Thoracic aorta (tissue), 2 donors: Measurements from ENCODE around the gene FIBCD1. TPM values are rescaled to one million over a fixed set of nuclear protein-coding genes. Genes with fewer than 3 reads are reported as not detected.

Source experiments
- ATAC-seq: fragments of 150-250 bp; one replicate; pipeline ENCODE4 v1.8.0; 2017; ENCODE audit warnings: low read depth; ENCODE audit not compliant: insufficient number of reproducible peaks, low FRiP score
- DNase-seq: peaks from one replicate; pipeline ENCODE4 v3.0.0-alpha.2; 2020; ENCODE audit warnings: low spot score
- H3K27ac ChIP-seq, 2 donors: fragments of 200-600 bp; sonication (generic); 1 replicate in 1 of 2; 2 replicates in 1 of 2; pipeline ENCODE4 v1.5.1; 2016; ENCODE audit warnings: mild to moderate bottlenecking in 2 of 2, moderate library complexity in 2 of 2
- H3K27me3 ChIP-seq: fragments of 200-600 bp; sonication (generic); replicated peaks from 2 replicates; pipeline ENCODE4 v1.6.0; 2016; ENCODE audit warnings: mild to moderate bottlenecking; ENCODE audit not compliant: insufficient read depth
- H3K36me3 ChIP-seq: fragments of 200-600 bp; sonication (generic); one replicate; pipeline ENCODE4 v1.5.1; 2016
- H3K4me1 ChIP-seq, 2 donors: fragments of 200-600 bp; sonication (generic); 1 replicate in 1 of 2; 2 replicates in 1 of 2; pipeline versions ENCODE4 v1.5.1 to v1.6.0; 2016; ENCODE audit warnings: low read depth in 2 of 2, mild to moderate bottlenecking in 1 of 2; ENCODE audit not compliant: control insufficient read depth in 1 of 2
- H3K4me3 ChIP-seq: fragments of 200-600 bp; sonication (generic); 2 replicates; pipeline ENCODE4 v1.5.1; 2016; ENCODE audit warnings: mild to moderate bottlenecking
- H3K9me3 ChIP-seq: fragments of 200-600 bp; sonication (generic); 2 replicates; pipeline ENCODE4 v1.5.1; 2016
- CTCF ChIP-seq: fragments of 200-600 bp; sonication (generic); IDR thresholded peaks from one replicate; pipeline ENCODE4 v1.5.1; 2019; ENCODE audit warnings: antibody characterized with exemption
- total RNA-seq, 2 donors: library from RNA; depleted of rRNA; stranded (reverse); fragments of >200 nt; gene quantifications; one replicate each; pipeline versions ENCODE4 v1.1.0 to v1.2.3, GENCODE V29; 2016

Gene FIBCD1
- total RNA-seq, 2 donors from 2014 or later: not detected

DNA sequence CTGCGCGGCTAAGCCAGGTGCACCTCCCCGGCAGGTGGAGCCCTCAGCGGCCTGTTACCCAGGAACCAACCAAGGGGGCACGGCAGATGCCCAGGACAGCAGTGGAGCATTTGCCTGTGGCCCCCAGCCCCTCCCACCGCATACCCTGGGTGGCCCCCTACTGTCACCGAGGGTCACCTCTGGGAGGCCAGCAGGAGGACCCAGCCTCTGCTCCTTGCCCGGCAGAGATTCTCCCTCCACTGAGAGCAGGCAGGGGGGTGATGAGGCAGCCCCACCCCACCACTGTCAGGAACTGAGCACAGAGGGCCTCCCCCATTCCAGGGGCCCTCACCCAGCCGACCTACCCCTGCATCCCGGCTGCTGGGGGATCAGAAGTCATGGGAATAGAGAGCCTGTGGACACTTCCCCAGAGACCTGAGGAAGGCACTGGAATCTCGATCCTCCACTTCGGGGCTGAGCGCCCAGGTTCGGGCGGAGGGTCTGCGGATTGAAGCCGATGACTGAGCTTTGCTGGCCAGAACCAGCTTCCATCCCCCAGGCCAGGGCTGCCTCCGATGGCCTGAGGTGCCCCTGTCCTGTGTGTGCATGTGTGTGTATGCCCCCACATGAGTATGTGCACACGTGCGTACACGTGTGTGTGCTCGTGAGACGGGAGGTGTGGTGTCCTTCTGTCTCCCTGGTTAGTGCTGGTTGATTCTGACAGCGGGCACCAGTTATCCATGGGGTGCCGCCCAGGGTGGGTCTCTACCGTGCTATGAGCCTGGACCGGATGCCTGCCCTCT is 42.6 kb downstream of the FIBCD1 start, which contains the start of gene QRFP:
QRFP (minus strand) TSS at position 580 of the 782 bp plus-strand sequence. CDS start 2,974 bp downstream, outside the sequence.
- Histone ChIP-seq H3K9me3 (no peaks in the 10 kb centered on the region), H3K4me1 (peaks cover 3 to 18% of the 10 kb centered on the region in 2 donors), H3K4me3 (no peak within 1 kb of the TSS), H3K27me3 (no peaks in the 10 kb centered on the region), H3K36me3 (peaks cover 9% of the 10 kb centered on the region), H3K27ac (no peak within 1 kb of the TSS)
- ATAC-seq: no peak
- no peak for TF ChIP-seq CTCF
- no peak for DNase-seq

DNA sequence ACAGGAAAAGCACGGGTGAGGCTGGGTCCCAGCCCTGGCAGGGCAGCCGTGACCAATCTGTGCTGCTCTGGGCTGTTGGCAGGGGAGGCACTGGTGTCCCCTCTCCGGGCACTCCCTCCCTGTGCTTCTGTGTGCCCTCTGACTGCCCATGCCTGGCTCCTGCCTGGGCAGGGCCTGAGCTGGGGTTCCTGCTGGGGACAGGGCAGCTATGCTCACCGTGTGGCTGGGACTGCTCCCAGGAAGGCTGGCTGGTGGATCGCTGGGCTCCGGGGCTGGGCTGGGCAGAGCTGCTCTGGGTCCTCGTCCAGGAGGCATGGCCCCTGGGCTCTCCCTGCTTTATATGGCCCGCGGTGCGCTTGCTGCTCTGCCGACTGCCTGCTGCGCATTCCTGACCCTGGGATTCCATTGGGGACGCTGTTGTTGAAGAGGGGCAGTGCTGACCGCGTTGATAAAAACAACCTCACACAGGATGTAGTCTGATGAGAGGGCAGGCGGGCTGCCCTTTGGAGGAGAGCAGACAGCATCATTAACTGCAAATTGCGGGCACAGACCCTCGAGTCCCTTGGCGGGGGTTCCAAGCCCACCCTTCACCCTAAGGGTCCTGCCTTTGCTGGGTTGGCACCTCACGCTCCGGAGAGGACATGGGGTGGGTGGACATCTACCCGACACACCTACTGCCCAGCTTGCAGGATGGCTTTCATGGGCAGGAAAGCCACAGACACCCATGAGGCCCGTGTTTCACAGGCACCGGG is 43.4 kb downstream of the FIBCD1 start:
- ATAC-seq: no peak
- Histone ChIP-seq H3K4me3 (no peak overlapping the region), H3K36me3 (peaks cover 13% of the 10 kb centered on the region), H3K27ac (no peak overlapping the region), H3K4me1 (peaks cover 3 to 18% of the 10 kb centered on the region in 2 donors), H3K27me3 (no peaks in the 10 kb centered on the region), H3K9me3 (no peaks in the 10 kb centered on the region)
- no peak for TF ChIP-seq CTCF
- no peak for DNase-seq

DNA sequence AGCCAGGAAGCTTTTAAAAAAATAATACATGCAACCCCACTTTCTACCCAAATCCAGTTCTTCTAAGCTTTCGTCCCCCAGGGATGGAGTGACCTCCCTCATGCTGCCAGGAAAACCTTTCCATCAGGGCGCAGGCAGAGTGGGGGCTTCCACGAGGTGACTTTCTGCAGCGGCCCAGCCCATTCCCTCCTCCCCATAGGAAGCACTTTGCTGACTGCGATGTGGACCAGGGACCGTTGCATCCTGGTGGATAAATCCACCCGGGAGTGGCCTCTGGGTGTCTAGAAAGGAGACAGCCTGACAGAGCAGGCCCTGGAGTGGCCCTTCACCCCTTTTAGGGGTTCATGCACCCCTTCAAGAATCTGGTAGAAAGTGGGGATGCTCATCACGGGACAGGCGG is 44.0 kb downstream of the FIBCD1 start:
- H3K9me3 ChIP-seq: no peaks in the 10 kb centered on the region
- TF ChIP-seq CTCF: no peak
- no peak overlapping the region for H3K27ac ChIP-seq
- no peak for DNase-seq
- no peaks in the 10 kb centered on the region for H3K27me3 ChIP-seq
- no peak overlapping the region for H3K4me3 ChIP-seq
- ATAC-seq: no peak
- H3K4me1 ChIP-seq: peaks cover 3 to 18% of the 10 kb centered on the region in 2 donors
- H3K36me3 ChIP-seq: peaks cover 17% of the 10 kb centered on the region

GRCh38 chr9:130894546-130894945 is 44.5 kb downstream of the FIBCD1 start:
- H3K9me3 ChIP-seq: no peaks in the 10 kb centered on the region
- H3K36me3 ChIP-seq: peaks cover 19% of the 10 kb centered on the region
- H3K4me3 ChIP-seq: no peak overlapping the region
- DNase-seq: no peak
- TF ChIP-seq CTCF: no peak
- no peak for ATAC-seq
- peaks cover 3 to 18% of the 10 kb centered on the region in 2 donors for H3K4me1 ChIP-seq
- H3K27ac ChIP-seq: no peak overlapping the region
- no peaks in the 10 kb centered on the region for H3K27me3 ChIP-seq
